Mucosa of descending colon (tissue), 3 donors: Measurements from ENCODE around the gene ARNT2. TPM values are rescaled to one million over a fixed set of nuclear protein-coding genes. Genes with fewer than 3 reads are reported as not detected.

ENCODE experiments used
- ATAC-seq: fragments of 200-7000 bp; cut with Tn5 transposase; one replicate; pipeline ENCODE4 v1.9.1; 2020; ENCODE audit warnings: mild to moderate bottlenecking, moderate library complexity
- DNase-seq, 3 donors: peaks; one replicate each; pipeline ENCODE4 v3.0.0-alpha.2; 2020
- H3K36me3 ChIP-seq: fragments of 200-600 bp; one replicate; pipeline ENCODE4 v1.8.0; 2021; ENCODE audit warnings: low read depth, mild to moderate bottlenecking
- H3K4me1 ChIP-seq: fragments of 200-600 bp; one replicate; pipeline ENCODE4 v1.8.0; 2021; ENCODE audit warnings: low read depth, mild to moderate bottlenecking
- H3K4me3 ChIP-seq: fragments of 200-600 bp; one replicate; pipeline ENCODE4 v1.8.0; 2021; ENCODE audit warnings: mild to moderate bottlenecking
- H3K9me3 ChIP-seq: fragments of 200-600 bp; one replicate; pipeline ENCODE4 v1.8.0; 2021; ENCODE audit warnings: mild to moderate bottlenecking
- intact Hi-C, 2 donors: fragments of 100-400 bp; cut with DNase I in 1 of 2; cut with micrococcal nuclease in 1 of 2; formaldehyde crosslinking; loops; one replicate each; pipeline versions ENCODE4 v1.11.0 to v1.11.1; 2022; cut with DNase I, micrococcal nuclease
- total RNA-seq, 3 donors: library from RNA; stranded (reverse); fragmentation: NEBNext Ultra II Directional in 2 of 3; extraction: Animal tissue kit (Norgen Biotek cat#: 25700) in 2 of 3; gene quantifications; one replicate each; pipeline versions ENCODE4 v1.2.1 to v1.2.4, GENCODE V29; 2021 to 2023
- TF ChIP-seq, protein P1 (sequence below): fragments of 200-600 bp; IDR thresholded peaks from one replicate; pipeline ENCODE4 v1.8.0; 2022; ENCODE audit warnings: antibody characterized with exemption, mild to moderate bottlenecking
- donor health status: DM: no; HTN: no; CAD: no; lungs with moderate emphysema.
- donor health status: DM: no; HTN: no; CAD: no.
- donor health status: DM: no; HTN: yes; CAD: no.

ARNT2 gene
- total RNA-seq, 3 donors from 2014 or later, result 2.8 to 11.1 (median 3.2) TPM

DNA sequence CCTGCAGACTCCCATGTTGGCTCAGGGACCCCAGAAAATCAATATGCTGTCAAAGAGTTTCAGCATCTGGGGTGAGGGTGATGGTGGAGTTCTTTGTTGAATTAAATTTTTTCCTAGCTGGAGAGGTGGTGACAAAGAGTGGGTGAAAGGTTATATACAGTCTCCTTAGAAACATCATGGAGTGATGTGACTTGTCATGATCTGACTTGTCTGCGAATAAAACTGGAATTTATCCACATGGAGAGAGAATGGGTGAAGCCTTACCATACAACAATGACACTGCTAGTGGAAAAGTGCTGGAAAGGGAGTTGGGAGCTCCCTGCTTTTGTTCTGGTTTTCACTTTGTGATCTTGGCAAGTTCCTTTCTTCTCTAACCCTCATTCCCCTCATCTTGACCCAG is 75.0 kb downstream of the ARNT2 start:
- intact Hi-C loops, result no loop called here
- no peaks in the 10 kb centered on the region for H3K36me3 ChIP-seq
- DNase-seq, result no peak
- no peak for ATAC-seq
- H3K9me3 ChIP-seq, result no peaks in the 10 kb centered on the region
- no peaks in the 10 kb centered on the region for H3K4me1 ChIP-seq
- TF ChIP-seq, protein P1, sequence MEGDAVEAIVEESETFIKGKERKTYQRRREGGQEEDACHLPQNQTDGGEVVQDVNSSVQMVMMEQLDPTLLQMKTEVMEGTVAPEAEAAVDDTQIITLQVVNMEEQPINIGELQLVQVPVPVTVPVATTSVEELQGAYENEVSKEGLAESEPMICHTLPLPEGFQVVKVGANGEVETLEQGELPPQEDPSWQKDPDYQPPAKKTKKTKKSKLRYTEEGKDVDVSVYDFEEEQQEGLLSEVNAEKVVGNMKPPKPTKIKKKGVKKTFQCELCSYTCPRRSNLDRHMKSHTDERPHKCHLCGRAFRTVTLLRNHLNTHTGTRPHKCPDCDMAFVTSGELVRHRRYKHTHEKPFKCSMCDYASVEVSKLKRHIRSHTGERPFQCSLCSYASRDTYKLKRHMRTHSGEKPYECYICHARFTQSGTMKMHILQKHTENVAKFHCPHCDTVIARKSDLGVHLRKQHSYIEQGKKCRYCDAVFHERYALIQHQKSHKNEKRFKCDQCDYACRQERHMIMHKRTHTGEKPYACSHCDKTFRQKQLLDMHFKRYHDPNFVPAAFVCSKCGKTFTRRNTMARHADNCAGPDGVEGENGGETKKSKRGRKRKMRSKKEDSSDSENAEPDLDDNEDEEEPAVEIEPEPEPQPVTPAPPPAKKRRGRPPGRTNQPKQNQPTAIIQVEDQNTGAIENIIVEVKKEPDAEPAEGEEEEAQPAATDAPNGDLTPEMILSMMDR, result no peak
- H3K4me3 ChIP-seq, result no peak overlapping the region

DNA sequence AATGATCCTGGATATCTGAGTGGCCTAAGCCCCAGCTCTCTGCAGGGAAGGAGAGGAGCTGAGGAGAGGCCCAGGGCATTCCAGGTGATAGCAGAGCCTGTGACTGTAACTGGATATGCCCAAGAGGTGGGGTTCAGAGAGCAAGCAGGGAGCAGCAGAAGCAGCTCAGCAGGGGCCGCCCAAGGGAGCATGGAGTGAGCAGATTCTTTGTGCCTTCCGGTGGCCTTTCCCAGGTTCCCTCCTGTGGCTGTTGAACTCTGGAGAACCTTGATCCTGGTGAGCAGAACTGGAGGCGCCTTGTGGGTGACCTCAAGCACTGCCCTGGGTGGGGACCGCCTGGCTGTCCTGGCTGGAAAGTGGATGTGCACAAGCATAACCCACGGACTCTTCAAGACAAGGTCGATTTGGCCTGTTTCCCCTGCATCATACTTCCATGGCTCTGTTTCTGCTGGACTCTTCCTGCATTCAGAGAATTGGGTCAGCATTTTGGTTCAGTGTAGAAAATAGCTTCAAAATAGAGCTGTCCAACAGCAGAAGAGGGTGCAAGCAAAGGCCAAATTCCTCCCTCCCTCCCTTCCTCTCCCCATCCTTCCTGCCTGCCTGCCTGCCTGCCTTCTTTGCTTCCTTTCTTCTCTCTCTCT is 76.1 kb downstream of the ARNT2 start:
- H3K9me3 ChIP-seq, result no peaks in the 10 kb centered on the region
- intact Hi-C loops, result no loop called here
- no peaks in the 10 kb centered on the region for H3K4me1 ChIP-seq
- H3K4me3 ChIP-seq, result no peak overlapping the region
- ATAC-seq, result no peak
- DNase-seq, result no peak
- TF ChIP-seq, protein P1, result no peak
- H3K36me3 ChIP-seq, result no peaks in the 10 kb centered on the region

DNA sequence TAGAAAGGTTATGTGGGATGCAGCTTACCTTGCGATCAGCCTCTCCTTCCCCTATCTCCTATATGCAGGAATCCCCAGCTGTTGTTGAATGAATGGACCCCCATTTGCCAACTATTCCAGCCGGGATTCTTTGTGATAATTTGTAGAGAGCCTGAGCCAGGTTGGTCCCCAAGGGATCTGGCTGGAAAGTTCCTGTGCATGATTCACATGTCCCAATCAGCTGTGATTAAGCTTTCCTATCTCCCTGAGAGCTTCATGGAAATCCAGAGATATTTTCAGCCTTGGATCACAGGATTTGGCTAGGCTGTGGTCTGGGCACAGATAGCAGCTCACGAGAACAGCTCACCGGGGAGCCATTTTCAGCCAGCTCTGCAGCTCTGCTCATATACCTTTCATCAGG is 76.7 kb downstream of the ARNT2 start:
- intact Hi-C loops, result no loop called here
- H3K4me1 ChIP-seq, result no peaks in the 10 kb centered on the region
- H3K9me3 ChIP-seq, result no peaks in the 10 kb centered on the region
- peak; percentile 23 for ATAC-seq
- no peak overlapping the region for H3K4me3 ChIP-seq
- DNase-seq, result no peak
- TF ChIP-seq, protein P1, result no peak
- no peaks in the 10 kb centered on the region for H3K36me3 ChIP-seq

DNA sequence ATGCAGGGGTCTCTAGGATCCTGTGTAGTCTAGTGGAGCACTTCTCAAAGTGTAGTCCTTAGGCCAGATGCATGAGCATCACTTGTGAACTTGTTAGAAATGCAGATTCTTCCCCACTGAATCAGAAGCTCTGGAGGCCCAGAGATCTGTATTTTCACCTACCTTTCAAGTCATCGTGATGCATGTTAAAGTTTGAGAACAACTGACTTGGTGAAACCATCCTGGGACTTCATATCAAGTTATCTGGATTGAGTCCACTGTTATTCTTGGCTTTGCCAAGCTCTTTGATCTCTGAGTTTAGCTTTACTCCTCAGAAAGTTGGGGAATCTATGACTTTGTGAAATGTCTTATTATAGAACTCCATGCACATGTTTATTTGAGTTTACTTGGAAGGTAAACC is 78.5 kb downstream of the ARNT2 start:
- Histone ChIP-seq H3K36me3 (no peaks in the 10 kb centered on the region), H3K4me3 (no peak overlapping the region), H3K4me1 (no peaks in the 10 kb centered on the region), H3K9me3 (no peaks in the 10 kb centered on the region)
- intact Hi-C loops, result no loop called here
- no peak for DNase-seq
- ATAC-seq, result no peak
- TF ChIP-seq, protein P1, result no peak

DNA sequence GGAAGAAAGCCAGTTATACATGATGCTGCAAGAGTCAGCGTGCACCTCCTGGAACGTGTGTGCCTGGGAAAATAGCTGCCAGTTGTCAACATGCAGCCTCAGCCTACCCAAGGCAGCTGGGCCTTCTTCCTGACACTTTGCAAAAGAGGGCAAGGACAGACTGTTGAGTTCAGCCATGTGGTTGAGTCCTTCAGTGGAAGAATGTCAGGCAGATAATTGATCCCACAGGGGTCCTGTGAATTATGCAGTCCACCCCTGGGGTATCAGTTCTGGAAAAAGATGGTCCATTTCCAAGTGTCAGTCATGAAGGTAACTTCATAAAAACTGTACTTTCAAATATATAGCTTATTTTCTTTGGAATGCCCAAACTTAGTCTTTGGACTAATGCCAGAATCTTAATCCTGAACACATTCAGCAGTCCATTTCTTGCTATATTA is 79.6 kb downstream of the ARNT2 start:
- Histone ChIP-seq H3K4me3 (no peak overlapping the region), H3K9me3 (no peaks in the 10 kb centered on the region), H3K36me3 (no peaks in the 10 kb centered on the region), H3K4me1 (no peaks in the 10 kb centered on the region)
- DNase-seq (no peak), ATAC-seq (no peak)
- intact Hi-C loops, result no loop called here
- TF ChIP-seq, protein P1, result no peak

DNA sequence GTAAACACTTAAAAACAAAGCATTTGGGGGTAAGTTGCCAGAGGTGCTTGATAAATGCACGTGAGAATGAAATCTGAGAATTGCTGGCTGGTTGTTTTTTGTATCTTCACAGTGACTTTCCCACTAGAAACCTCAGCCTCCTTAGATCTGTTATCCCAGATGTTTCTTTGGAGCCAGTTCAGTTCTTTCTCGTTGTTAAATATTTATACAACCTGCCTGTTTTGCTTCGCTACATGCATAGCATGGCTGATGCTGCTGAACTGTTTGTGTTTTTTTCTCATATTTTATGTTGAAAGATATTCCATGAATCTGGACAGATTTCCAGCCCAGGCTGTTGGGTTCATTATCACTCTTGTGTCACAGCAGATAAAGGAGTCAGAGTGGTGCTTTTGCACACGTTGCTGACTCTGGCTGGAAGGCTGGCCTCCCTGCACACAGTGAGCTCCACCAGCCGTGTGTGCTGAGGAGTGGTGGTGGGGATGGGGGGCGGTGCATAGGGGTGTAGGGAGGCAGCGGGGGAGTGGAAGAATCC is 80.2 kb downstream of the ARNT2 start:
- Histone ChIP-seq H3K4me1 (no peaks in the 10 kb centered on the region), H3K4me3 (no peak overlapping the region), H3K36me3 (no peaks in the 10 kb centered on the region), H3K9me3 (no peaks in the 10 kb centered on the region)
- intact Hi-C loops, result no loop called here
- TF ChIP-seq, protein P1, result no peak
- no peak for ATAC-seq
- DNase-seq, result no peak
